HCT116 (cell line): ENCODE data around the gene CTIF. TPM values are rescaled to one million over a fixed set of nuclear protein-coding genes. Genes with fewer than 3 reads are reported as not detected.
"Not testable (repeated sequence)": the region's sequence is repeated elsewhere in the genome, so short reads cannot be mapped to it uniquely, and the experiment has no call there.

ENCODE experiments used
- ATAC-seq: fragments of 200-7000 bp; cut with Tn5 transposase; 2 replicates; pipeline ENCODE4 v1.9.1; 2020; ENCODE audit warnings: mild to moderate bottlenecking, moderate library complexity
- BruUV-seq: library from RNA; stranded (reverse); fragments of 400-500 nt; replicated peaks from 2 replicates; lab custom pipeline; 2021; lab: Mats Ljungman, UMichigan
- CTCF ChIA-PET: fragments of 300-600 bp; sonication (Branson Sonifier 250); formaldehyde crosslinking; loops from one replicate; lab custom pipeline; 2021; ENCODE audit warnings: antibody characterized with exemption; lab: Charles Lee
- POLR2A ChIA-PET: fragments of 300-600, 350-600 bp; sonication (Branson Sonifier 250); formaldehyde crosslinking; loops from one replicate; lab custom pipeline; 2021; ENCODE audit warnings: antibody characterized with exemption; lab: Charles Lee
- RAD21 ChIA-PET, 2 experiments: fragments of 300-600 bp; sonication (Branson Sonifier 250); formaldehyde crosslinking; loops; one replicate each; lab custom pipeline; 2023; ENCODE audit warnings: low total read pairs in 2 of 2; ENCODE audit not compliant: uncharacterized antibody in 2 of 2, unreplicated experiment in 2 of 2, low non-redundant PET in 1 of 2; lab: Charles Lee
- DNase-seq: peaks from one replicate; pipeline ENCODE4 v3.0.0-alpha.2; 2010; ENCODE audit warnings: low read depth, low spot score
- H2AFZ ChIP-seq: fragments of 200-600 bp; shearing (Covaris generic), sonication (generic); 2 replicates; pipeline ENCODE4 v1.6.1; 2017; ENCODE audit warnings: low read depth, mixed run types, mixed read lengths, antibody characterized with exemption, low read length; ENCODE audit not compliant: poor library complexity, severe bottlenecking
- H3K27ac ChIP-seq: 2 replicates; pipeline ENCODE4 v1.5.1; 2012; ENCODE audit warnings: low read depth, low read length
- H3K27me3 ChIP-seq: fragments of 200-600 bp; sonication (generic); 2 replicates; pipeline ENCODE4 v1.6.1; 2016; ENCODE audit warnings: mixed run types, low read length, mixed read lengths; ENCODE audit not compliant: insufficient read depth
- H3K36me3 ChIP-seq, 2 experiments: fragments of 200-500 bp in 1 of 2; fragments of 200-600 bp in 1 of 2; sonication (Bioruptor generic) in 1 of 2; sonication (generic) in 1 of 2; 2 replicates each; pipeline versions ENCODE4 v1.5.1 to v1.6.1; 2014 to 2016; ENCODE audit warnings: low read length in 2 of 2, inconsistent platforms in 1 of 2, mixed read lengths in 1 of 2, mixed run types in 1 of 2; ENCODE audit not compliant: insufficient read depth in 2 of 2, control insufficient read depth in 1 of 2
- H3K4me1 ChIP-seq, 2 experiments: fragments of 200-600 bp in 1 of 2; sonication (generic) in 1 of 2; 2 replicates each; pipeline versions ENCODE4 v1.5.1 to v1.6.1; 2012 to 2017; ENCODE audit warnings: low read length in 2 of 2, inconsistent platforms in 1 of 2, mild to moderate bottlenecking in 1 of 2, mixed read lengths in 1 of 2, mixed run types in 1 of 2, moderate library complexity in 1 of 2; ENCODE audit not compliant: insufficient read depth in 2 of 2, control insufficient read depth in 1 of 2
- H3K4me2 ChIP-seq: fragments of 200-600 bp; sonication (generic); 2 replicates; pipeline ENCODE4 v1.6.1; 2017; ENCODE audit warnings: mixed run types, low read length, mixed read lengths
- H3K4me3 ChIP-seq, 2 experiments: fragments of 200-600 bp in 1 of 2; sonication (generic) in 1 of 2; replicated peaks in 1 of 2; 2 replicates each; pipeline ENCODE4 v1.5.1; 2011 to 2016; ENCODE audit warnings: low read length in 2 of 2, control low read depth in 1 of 2, low read depth in 1 of 2, mild to moderate bottlenecking in 1 of 2, mixed read lengths in 1 of 2, mixed run types in 1 of 2
- H3K79me2 ChIP-seq: fragments of 200-600 bp; sonication (generic); 2 replicates; pipeline ENCODE4 v1.6.1; 2017; ENCODE audit warnings: mild to moderate bottlenecking, mixed run types, low read length, moderate library complexity, mixed read lengths; ENCODE audit not compliant: insufficient read depth
- H3K9ac ChIP-seq: fragments of 200-600 bp; sonication (generic); 2 replicates; pipeline ENCODE4 v1.6.1; 2016; ENCODE audit warnings: low read length, mixed read lengths
- H3K9me2 ChIP-seq: fragments of 200-600 bp; sonication (generic), shearing (Covaris generic); 2 replicates; pipeline ENCODE4 v1.6.1; 2017; ENCODE audit warnings: mixed run types, mild to moderate bottlenecking, moderate library complexity; ENCODE audit not compliant: insufficient read depth
- H3K9me3 ChIP-seq, 2 experiments: fragments of 200-500 bp in 1 of 2; fragments of 200-600 bp in 1 of 2; sonication (Bioruptor generic) in 1 of 2; sonication (generic) in 1 of 2; 2 replicates each; pipeline ENCODE4 v1.6.1; 2014 to 2017; ENCODE audit warnings: low read length in 2 of 2, mixed read lengths in 2 of 2, inconsistent platforms in 1 of 2, low read depth in 1 of 2, mild to moderate bottlenecking in 1 of 2, mixed run types in 1 of 2, moderate library complexity in 1 of 2; ENCODE audit not compliant: control insufficient read depth in 1 of 2, insufficient read depth in 1 of 2
- H4K20me1 ChIP-seq: fragments of 200-600 bp; sonication (generic), shearing (Covaris generic); 2 replicates; pipeline ENCODE4 v1.6.1; 2017; ENCODE audit warnings: mixed run types, mild to moderate bottlenecking, moderate library complexity; ENCODE audit not compliant: insufficient read depth
- ATF3 ChIP-seq: IDR thresholded peaks from 2 replicates; pipeline ENCODE4 v1.6.1; 2012
- CBX3 ChIP-seq: IDR thresholded peaks from 2 replicates; pipeline ENCODE4 v1.6.1; 2012; ENCODE audit warnings: low read depth
- CTCF ChIP-seq, 3 experiments: fragments of 200-600 bp in 1 of 3; sonication (generic) in 1 of 3; IDR thresholded peaks in 2 of 3; conservative IDR thresholded peaks in 1 of 3; 2 replicates each; pipeline ENCODE4 v1.5.1; 2012 to 2017; ENCODE audit warnings: low read depth in 2 of 3, low read length in 2 of 3, antibody characterized with exemption in 1 of 3, borderline replicate concordance in 1 of 3, control low read depth in 1 of 3, mild to moderate bottlenecking in 1 of 3, mixed read lengths in 1 of 3, mixed run types in 1 of 3, moderate library complexity in 1 of 3; ENCODE audit not compliant: insufficient read depth in 1 of 3
- EZH2 ChIP-seq: fragments of 200-600 bp; sonication (generic); IDR thresholded peaks from 2 replicates; pipeline ENCODE4 v1.6.1; 2017; ENCODE audit warnings: antibody characterized with exemption, mixed run types
- EZH2phosphoT487 ChIP-seq: fragments of 200-600 bp; IDR thresholded peaks from 2 replicates; pipeline ENCODE4 v1.6.1; 2018; ENCODE audit warnings: antibody characterized with exemption, borderline replicate concordance
- RAD21 ChIP-seq: IDR thresholded peaks from 2 replicates; pipeline ENCODE4 v1.6.1; 2012; ENCODE audit warnings: low read depth, mild to moderate bottlenecking
- SRF ChIP-seq: IDR thresholded peaks from 2 replicates; pipeline ENCODE4 v1.6.1; 2012; ENCODE audit warnings: low read depth
- ZBTB33 ChIP-seq: IDR thresholded peaks from 2 replicates; pipeline ENCODE4 v1.6.1; 2011; ENCODE audit warnings: mild to moderate bottlenecking, low read length, moderate library complexity; ENCODE audit not compliant: insufficient replicate concordance; ENCODE audit errors: extremely low read depth
- intact Hi-C: fragments of 100-400 bp; cut with micrococcal nuclease; formaldehyde crosslinking; loops from 2 replicates; pipeline ENCODE4 v1.10.0; 2022
- total RNA-seq: library from RNA; stranded (reverse); gene quantifications from one replicate; pipeline ENCODE4 v1.2.1, GENCODE V29; 2021; ENCODE audit not compliant: unreplicated experiment

CTIF gene
- total RNA-seq, 1 experiment from 2014 or later: 19.7 TPM

GRCh38 chr18:48717227-48717626, 178.4 kb downstream of the CTIF start:
- not testable (repeated sequence) for DNase-seq, H4K20me1 ChIP-seq

GRCh38 chr18:48718251-48718959, 179.6 kb downstream of the CTIF start:
- intact Hi-C loops: no loop called here
- CTCF ChIA-PET: no interaction called here
- H3K9me3 ChIP-seq: no peaks in the 10 kb centered on the region
- H3K79me2 ChIP-seq: no peaks in the 10 kb centered on the region
- ATAC-seq (no peak), DNase-seq (no peak)
- no peak overlapping the region for H3K9ac ChIP-seq
- H2AFZ ChIP-seq: no peak overlapping the region
- RAD21 ChIA-PET: no interaction called here
- POLR2A ChIA-PET: no interaction called here
- no peaks in the 10 kb centered on the region for H4K20me1 ChIP-seq
- peaks cover 2 to 9% of the 10 kb centered on the region in 2 experiments; a peak in 1 of 4 replicates for H3K4me1 ChIP-seq
- H3K9me2 ChIP-seq: no peaks in the 10 kb centered on the region
- H3K27me3 ChIP-seq: no peaks in the 10 kb centered on the region
- TF ChIP-seq ATF3: no peak
- no peak for TF ChIP-seq EZH2phosphoT487
- no peak for TF ChIP-seq CTCF (IDR thresholded peaks at IDR 0.05 in 2 of 3, conservative IDR thresholded peaks at IDR 0.05 in 1 of 3; ENCODE audit: borderline replicate concordance in 1 of 3, insufficient read depth in 1 of 3, low read depth in 2 of 3, low read length in 2 of 3)
- no peak for TF ChIP-seq ZBTB33
- no peak for TF ChIP-seq RAD21
- TF ChIP-seq CBX3: no peak
- no peak for TF ChIP-seq SRF
- TF ChIP-seq EZH2: no peak
- no TSS peak for BruUV-seq
- H3K36me3 ChIP-seq: no peaks in the 10 kb centered on the region
- H3K4me3 ChIP-seq: no peak overlapping the region
- no peak overlapping the region for H3K4me2 ChIP-seq
- H3K27ac ChIP-seq: no peak overlapping the region

More at GRCh38 chr18:48717227-48717626, 178.4 kb downstream of the CTIF start:
- H3K9me2 ChIP-seq, RAD21 ChIA-PET, H3K27ac ChIP-seq, H3K4me2 ChIP-seq, H2AFZ ChIP-seq, intact Hi-C loops, H3K9ac ChIP-seq, BruUV-seq, H3K79me2 ChIP-seq, H3K27me3 ChIP-seq, POLR2A ChIA-PET, CTCF ChIA-PET, H3K9me3 ChIP-seq, ATAC-seq, H3K36me3 ChIP-seq, H3K4me1 ChIP-seq, H3K4me3 ChIP-seq: not testable (repeated sequence)
